Vagina (tissue), 2 donors: ENCODE results near the gene NOXA1. TPM values are rescaled to one million over a fixed set of nuclear protein-coding genes. Genes with fewer than 3 reads are reported as not detected.
"Not testable (repeated sequence)": the region's sequence is repeated elsewhere in the genome, so short reads cannot be mapped to it uniquely, and the experiment has no call there.

ENCODE experiments used
- DNase-seq, 2 donors: peaks; one replicate each; pipeline ENCODE4 v3.0.0-alpha.2; 2017; ENCODE audit errors: extremely low spot score in 2 of 2
- H3K27ac ChIP-seq: fragments of 200-600 bp; sonication (generic); one replicate; pipeline ENCODE4 v1.5.1; 2019
- H3K27me3 ChIP-seq: fragments of 200-600 bp; sonication (generic); one replicate; pipeline ENCODE4 v1.5.1; 2019
- H3K36me3 ChIP-seq, 2 donors: fragments of 200-600 bp; sonication (generic); one replicate each; pipeline ENCODE4 v1.5.1; 2017 to 2019
- H3K4me1 ChIP-seq: fragments of 200-600 bp; sonication (generic); one replicate; pipeline ENCODE4 v1.5.1; 2019
- H3K4me3 ChIP-seq, 2 donors: fragments of 200-600 bp; sonication (generic); 1 replicate in 1 of 2; 2 replicates in 1 of 2; pipeline ENCODE4 v1.5.1; 2016 to 2019
- H3K9me3 ChIP-seq: fragments of 200-600 bp; sonication (generic); one replicate; pipeline ENCODE4 v1.5.1; 2019
- CTCF ChIP-seq, 3 experiments: fragments of 450-650 bp in 2 of 3; fragments of 200-600 bp in 1 of 3; sonication (generic) in 1 of 3; IDR thresholded peaks; one replicate each; pipeline ENCODE4 v1.5.1; 2017 to 2019; ENCODE audit warnings: antibody characterized with exemption in 3 of 3, mild to moderate bottlenecking in 2 of 3, moderate library complexity in 2 of 3
- POLR2A ChIP-seq, 2 donors: fragments of 450-650 bp; IDR thresholded peaks; one replicate each; pipeline ENCODE4 v1.6.1; 2017; ENCODE audit warnings: antibody characterized with exemption in 2 of 2, mild to moderate bottlenecking in 2 of 2, moderate library complexity in 2 of 2
- POLR2AphosphoS5 ChIP-seq, 2 donors: sonication (generic); formaldehyde crosslinking; IDR thresholded peaks; one replicate each; pipeline ENCODE4 v1.9.0; 2017; ENCODE audit warnings: antibody characterized with exemption in 2 of 2, mild to moderate bottlenecking in 2 of 2, low read depth in 1 of 2; ENCODE audit not compliant: insufficient read depth in 1 of 2
- intact Hi-C: fragments of 100-400 bp; cut with DNase I; formaldehyde crosslinking; loops from one replicate; pipeline ENCODE4 v1.15.1; 2023
- total RNA-seq: library from RNA; depleted of rRNA; stranded (reverse); fragments of >200 nt; gene quantifications from one replicate; pipeline ENCODE4 v1.2.3, GENCODE V29; 2016

Gene NOXA1
- total RNA-seq, 1 donor from 2014 or later, result 2.9 TPM

GRCh38 chr9:137462986-137463930, 40.1 kb downstream of the NOXA1 start:
- no peak for TF ChIP-seq POLR2AphosphoS5 (IDR thresholded peaks at IDR 0.05; ENCODE audit: insufficient read depth in 1 of 2, low read depth in 1 of 2)
- no peaks in the 10 kb centered on the region for H3K27me3 ChIP-seq
- no peak overlapping the region for H3K4me3 ChIP-seq
- no peaks in the 10 kb centered on the region for H3K36me3 ChIP-seq
- DNase-seq, result no peak
- H3K27ac ChIP-seq, result no peak overlapping the region
- peaks cover 16% of the 10 kb centered on the region for H3K4me1 ChIP-seq
- intact Hi-C loops, result no loop called here
- no peaks in the 10 kb centered on the region for H3K9me3 ChIP-seq

GRCh38 chr9:137463931-137464290, 40.7 kb downstream of the NOXA1 start:
- DNase-seq, result no peak
- no peak for TF ChIP-seq POLR2A (IDR thresholded peaks at IDR 0.05)
- TF ChIP-seq CTCF (IDR thresholded peaks at IDR 0.05), result no peak
- no peak for TF ChIP-seq POLR2AphosphoS5 (IDR thresholded peaks at IDR 0.05; ENCODE audit: insufficient read depth in 1 of 2, low read depth in 1 of 2)
- Histone ChIP-seq H3K9me3 (no peaks in the 10 kb centered on the region), H3K4me1 (peaks cover 11% of the 10 kb centered on the region), H3K4me3 (no peak overlapping the region), H3K27me3 (no peaks in the 10 kb centered on the region), H3K36me3 (no peaks in the 10 kb centered on the region), H3K27ac (no peak overlapping the region)
- intact Hi-C loops, result no loop called here

- no peaks in the 10 kb centered on the region for H3K36me3 ChIP-seq
- no peaks in the 10 kb centered on the region for H3K9me3 ChIP-seq
- H3K27me3 ChIP-seq, result no peaks in the 10 kb centered on the region
- TF ChIP-seq POLR2A (IDR thresholded peaks at IDR 0.05) (no peak), POLR2AphosphoS5 (IDR thresholded peaks at IDR 0.05; ENCODE audit: insufficient read depth in 1 of 2, low read depth in 1 of 2) (no peak), CTCF (IDR thresholded peaks at IDR 0.05) (no peak)
- DNase-seq, result no peak
- no peak overlapping the region for H3K27ac ChIP-seq
- intact Hi-C loops, result no loop called here
- no peak overlapping the region for H3K4me3 ChIP-seq
- H3K4me1 ChIP-seq, result peaks cover 10% of the 10 kb centered on the region
These were observed 41.3 kb downstream of the NOXA1 start for GRCh38 chr9:137464291-137464999.

- no peaks in the 10 kb centered on the region for H3K27me3 ChIP-seq
- intact Hi-C loops, result no loop called here
- H3K27ac ChIP-seq, result no peak overlapping the region
- no peak overlapping the region for H3K4me3 ChIP-seq
- no peak for DNase-seq
- H3K36me3 ChIP-seq, result no peaks in the 10 kb centered on the region
- no peaks in the 10 kb centered on the region for H3K9me3 ChIP-seq
- TF ChIP-seq CTCF (IDR thresholded peaks at IDR 0.05) (no peak), POLR2AphosphoS5 (IDR thresholded peaks at IDR 0.05; ENCODE audit: insufficient read depth in 1 of 2, low read depth in 1 of 2) (no peak), POLR2A (IDR thresholded peaks at IDR 0.05) (no peak)
- peaks cover 2% of the 10 kb centered on the region for H3K4me1 ChIP-seq
These were observed 42.0 kb downstream of the NOXA1 start for GRCh38 chr9:137465000-137465719.

GRCh38 chr9:137465720-137466388, 42.7 kb downstream of the NOXA1 start:
- DNase-seq, result no peak
- intact Hi-C loops, result no loop called here
- Histone ChIP-seq H3K9me3 (no peaks in the 10 kb centered on the region), H3K27ac (no peak overlapping the region), H3K27me3 (no peaks in the 10 kb centered on the region), H3K4me3 (no peak overlapping the region), H3K36me3 (no peaks in the 10 kb centered on the region), H3K4me1 (no peaks in the 10 kb centered on the region)
- TF ChIP-seq POLR2A (IDR thresholded peaks at IDR 0.05), result no peak
- TF ChIP-seq POLR2AphosphoS5 (IDR thresholded peaks at IDR 0.05; ENCODE audit: insufficient read depth in 1 of 2, low read depth in 1 of 2), result no peak
- TF ChIP-seq CTCF (IDR thresholded peaks at IDR 0.05), result no peak

GRCh38 chr9:137466389-137467085, 43.3 kb downstream of the NOXA1 start:
- H3K27ac ChIP-seq, H3K4me3 ChIP-seq, DNase-seq, H3K36me3 ChIP-seq, H3K4me1 ChIP-seq, H3K9me3 ChIP-seq, H3K27me3 ChIP-seq, intact Hi-C loops: not testable (repeated sequence)
